A549 (cell line): ENCODE measurements around the gene MPZL2.

Source experiments
- CEBPB ChIP-seq, 2 experiments: fragments of >200 bp in 1 of 2; sonication (Bioruptor Twin) in 1 of 2; formaldehyde crosslinking in 1 of 2; IDR thresholded peaks; 2 replicates each; pipeline ENCODE4 v1.6.1; 2012 to 2016
- CHD2 ChIP-seq: fragments of 150-350 bp; IDR thresholded peaks from 2 replicates; pipeline ENCODE4 v1.6.1; 2014; ENCODE audit warnings: low read length; ENCODE audit not compliant: partially characterized antibody
- CTCF ChIP-seq: fragments of >200 bp; sonication (Bioruptor Twin); formaldehyde crosslinking; IDR thresholded peaks from 3 replicates; pipeline ENCODE4 v1.5.1; 2016
- HOXA7 ChIP-seq: fragments of 250-450 bp; sonication (Bioruptor Pico); IDR thresholded peaks from 2 replicates; pipeline ENCODE4 v1.5.0; 2020; ENCODE audit warnings: mild to moderate bottlenecking, moderate library complexity
- RCOR1 ChIP-seq: fragments of 150-350 bp; IDR thresholded peaks from 2 replicates; pipeline ENCODE4 v1.6.1; 2014; ENCODE audit warnings: antibody characterized with exemption, low read length, low read depth
- ZC3H11A ChIP-seq: fragments of 450-650 bp; IDR thresholded peaks from 2 replicates; pipeline ENCODE4 v1.6.1; 2014; ENCODE audit warnings: antibody characterized with exemption, mild to moderate bottlenecking

DNA sequence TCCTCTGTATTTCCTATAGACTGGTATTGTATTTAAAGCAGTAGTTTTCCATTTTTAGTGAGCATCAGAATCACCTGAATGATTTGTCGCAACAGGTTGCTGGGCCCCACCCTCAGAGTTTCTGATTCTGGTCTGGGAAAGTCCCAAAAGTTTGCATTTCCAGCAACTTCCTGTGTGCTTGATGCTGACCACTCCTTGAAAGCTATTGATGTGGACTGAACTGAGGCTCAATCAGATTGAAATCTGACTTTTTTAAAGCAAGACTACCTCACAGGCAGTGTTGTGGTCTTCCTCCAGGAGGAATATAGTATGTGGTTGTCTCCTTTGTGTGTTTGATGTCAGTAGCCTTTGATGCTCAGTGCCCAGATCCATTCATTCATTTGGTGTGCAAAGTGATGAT lies 17.2 kb upstream of the MPZL2 start:
- TF ChIP-seq CTCF (no peak), CHD2 (no peak), HOXA7 (CRISPR knock-in tag) (no peak), ZC3H11A (no peak), CEBPB (IDR thresholded peaks at IDR 0.05) (no peak), RCOR1 (no peak)
